ENCODE data around the gene FYN. TPM values are rescaled to one million over a fixed set of nuclear protein-coding genes. Genes with fewer than 3 reads are reported as not detected.
A peak's percentile ranks its signal among the peaks of the same experiment; 100 is the strongest.

The FYN gene
- total RNA-seq, 1 donor from 2014 or later, result 165 TPM

- peak; percentile 76 for DNase-seq (ENCODE audit: low read depth)
Measured at GRCh38 chr6:111753573-111753972, 119.7 kb downstream of the FYN start.

- peak; percentile 73 for DNase-seq (ENCODE audit: low read depth)
Measured at GRCh38 chr6:111752476-111752875, 120.8 kb downstream of the FYN start.

GRCh38 chr6:111750753-111751673 lies 122.2 kb downstream of the FYN start:
- DNase-seq (ENCODE audit: low read depth), result no peak

- DNase-seq (ENCODE audit: low read depth), result no peak
Measured at GRCh38 chr6:111750153-111750552, 123.1 kb downstream of the FYN start.

GRCh38 chr6:111748231-111748647 lies 125.0 kb downstream of the FYN start:
- DNase-seq (ENCODE audit: low read depth), result no peak

GRCh38 chr6:111747829-111748228 lies 125.4 kb downstream of the FYN start:
- DNase-seq (ENCODE audit: low read depth), result no peak

- DNase-seq (ENCODE audit: low read depth), result no peak
Measured at GRCh38 chr6:111747396-111747795, 125.9 kb downstream of the FYN start.

- DNase-seq (ENCODE audit: low read depth), result no peak
Measured at GRCh38 chr6:111746983-111747382, 126.3 kb downstream of the FYN start.

GRCh38 chr6:111745636-111746035 lies 127.6 kb downstream of the FYN start:
- DNase-seq (ENCODE audit: low read depth), result no peak

GRCh38 chr6:111745186-111745585 lies 128.1 kb downstream of the FYN start:
- no peak for DNase-seq (ENCODE audit: low read depth)

- peak; percentile 66 for DNase-seq (ENCODE audit: low read depth)
Measured at GRCh38 chr6:111743862-111744692, 129.2 kb downstream of the FYN start.

GRCh38 chr6:111743360-111743759 lies 129.9 kb downstream of the FYN start:
- DNase-seq (ENCODE audit: low read depth), result no peak

- no peak for DNase-seq (ENCODE audit: low read depth)
Measured at GRCh38 chr6:111741177-111741952, 131.9 kb downstream of the FYN start.

GRCh38 chr6:111740506-111740905 lies 132.7 kb downstream of the FYN start:
- DNase-seq (ENCODE audit: low read depth), result no peak

- DNase-seq (ENCODE audit: low read depth), result no peak
Measured at GRCh38 chr6:111739257-111739696, 134.0 kb downstream of the FYN start.

GRCh38 chr6:111738631-111739030 lies 134.6 kb downstream of the FYN start:
- no peak for DNase-seq (ENCODE audit: low read depth)

- no peak for DNase-seq (ENCODE audit: low read depth)
Measured at GRCh38 chr6:111738156-111738555, 135.1 kb downstream of the FYN start.

GRCh38 chr6:111737065-111737521 lies 136.2 kb downstream of the FYN start:
- DNase-seq (ENCODE audit: low read depth), result no peak

GRCh38 chr6:111736005-111736608 lies 137.1 kb downstream of the FYN start:
- no peak for DNase-seq (ENCODE audit: low read depth)

Data from myocyte (in vitro differentiated cells).